ENCODE data around the gene CLDN4.
"Not testable (repeated sequence)": the region's sequence is repeated elsewhere in the genome, so short reads cannot be mapped to it uniquely, and the experiment has no call there.

Gene CLDN4

DNA sequence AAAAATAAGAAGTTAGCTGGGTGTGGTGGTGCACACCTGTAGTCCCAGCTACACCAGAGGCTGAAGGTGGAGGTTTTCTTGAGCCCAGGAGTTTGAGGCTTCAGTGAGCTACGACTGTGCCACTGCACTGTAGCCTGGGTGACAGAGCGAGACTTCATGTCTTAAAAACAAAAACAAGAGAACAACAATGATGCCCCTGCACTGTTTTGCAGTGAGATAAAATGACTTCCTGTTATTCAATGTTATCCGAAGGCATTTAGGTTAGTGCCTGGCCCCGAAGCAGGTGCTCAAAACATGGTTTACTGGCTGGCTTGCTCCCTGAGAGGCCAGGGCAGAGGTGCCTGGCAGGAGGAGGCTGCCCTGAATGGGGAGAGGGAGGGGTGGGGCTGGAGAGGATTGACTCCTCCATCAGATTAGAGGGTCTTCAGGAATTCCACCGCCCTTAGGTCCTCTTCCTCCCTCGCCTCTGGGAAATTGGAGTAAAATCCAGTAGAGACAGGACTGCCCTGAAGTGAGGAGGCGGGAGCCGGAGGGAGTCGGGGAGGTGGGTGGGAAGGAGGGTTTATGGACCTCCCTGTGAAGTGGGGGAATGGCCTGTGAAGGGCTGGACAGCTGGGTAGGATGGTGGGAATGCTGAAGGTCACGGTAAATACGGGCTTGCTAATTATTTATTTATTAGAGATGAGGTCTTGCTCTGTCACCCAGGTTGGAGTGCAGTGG is 6.8 kb upstream of the CLDN4 start:
- no peak for DNase-seq

DNA sequence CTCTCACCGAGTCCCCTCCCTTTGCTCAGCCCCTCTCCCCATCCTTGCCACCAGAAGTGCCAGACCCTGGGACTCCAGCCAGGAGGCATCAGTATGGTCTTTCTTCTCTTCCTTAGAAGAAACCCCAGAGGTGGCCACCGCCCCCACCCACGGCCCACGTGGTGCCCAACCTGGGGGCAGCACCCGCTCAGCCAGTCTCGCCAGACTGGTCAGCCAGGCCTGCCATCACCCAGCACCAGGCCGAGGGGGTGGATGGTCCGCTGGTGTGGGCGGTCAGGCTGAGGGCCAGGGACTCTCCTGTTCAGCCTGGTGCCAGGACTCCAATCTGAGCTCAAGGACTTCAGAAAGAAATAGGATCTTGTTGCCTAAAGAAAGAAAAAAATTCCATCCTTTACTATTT is 5.8 kb upstream of the CLDN4 start:
- DNase-seq = no peak

- peak in 1 of 2 experiments; percentile 57 for DNase-seq
Observed at GRCh38 chr7:73827567-73828106, 3.2 kb upstream of the CLDN4 start.

DNA sequence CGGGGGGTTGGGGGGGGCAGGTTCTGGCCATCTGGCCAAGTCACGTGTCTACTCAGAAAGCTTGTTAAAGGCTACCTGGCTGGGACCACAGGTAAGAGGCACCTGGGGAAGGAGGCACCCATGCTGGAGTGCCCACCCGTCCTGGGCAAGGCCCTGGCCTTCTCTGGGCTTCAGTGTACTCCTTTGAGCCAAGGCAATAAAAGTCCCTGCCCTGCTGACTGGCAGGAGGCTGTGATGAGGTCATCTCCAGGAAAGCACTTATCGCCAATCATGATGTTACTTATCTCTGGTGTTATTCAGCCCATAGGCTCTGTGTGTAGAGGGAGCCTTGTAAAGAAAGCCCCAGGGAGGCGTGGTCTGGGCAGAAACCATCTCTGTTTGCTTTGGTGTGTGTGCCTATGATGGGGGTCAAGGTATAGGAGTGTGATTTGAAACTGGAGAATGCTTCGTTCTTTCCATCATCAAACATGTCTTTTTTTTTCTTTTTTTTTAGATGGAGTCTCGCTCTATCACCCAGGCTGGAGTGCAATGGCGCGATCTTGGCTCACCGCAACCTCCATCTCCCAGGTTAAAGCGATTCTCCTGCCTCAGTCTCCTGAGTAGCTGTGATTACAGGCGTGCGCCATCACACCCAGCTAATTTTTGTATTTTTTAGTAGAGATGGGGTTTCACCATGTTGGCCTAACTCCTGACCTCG is 2.5 kb upstream of the CLDN4 start:
- DNase-seq = peak; percentile 32 to 80

DNA sequence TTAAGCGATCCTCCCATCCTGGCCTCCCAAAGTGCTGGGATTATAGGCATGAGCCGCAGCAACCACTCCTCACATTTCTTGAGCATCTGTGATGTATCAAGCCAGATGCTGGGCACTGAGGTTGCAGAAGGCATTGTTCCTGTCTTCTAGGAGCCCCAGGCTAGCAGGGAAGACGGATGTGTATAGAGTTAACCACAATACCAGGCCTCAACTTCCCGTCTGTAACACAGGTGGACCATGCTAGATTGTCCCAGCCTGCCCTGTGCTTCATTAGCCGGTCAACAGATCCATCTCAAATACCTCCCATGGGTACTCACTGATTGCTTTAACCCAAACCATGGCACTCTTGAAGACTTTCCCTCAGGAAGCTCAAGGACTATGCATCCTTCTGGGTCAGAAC is 1.8 kb upstream of the CLDN4 start:
- no peak for DNase-seq

DNA sequence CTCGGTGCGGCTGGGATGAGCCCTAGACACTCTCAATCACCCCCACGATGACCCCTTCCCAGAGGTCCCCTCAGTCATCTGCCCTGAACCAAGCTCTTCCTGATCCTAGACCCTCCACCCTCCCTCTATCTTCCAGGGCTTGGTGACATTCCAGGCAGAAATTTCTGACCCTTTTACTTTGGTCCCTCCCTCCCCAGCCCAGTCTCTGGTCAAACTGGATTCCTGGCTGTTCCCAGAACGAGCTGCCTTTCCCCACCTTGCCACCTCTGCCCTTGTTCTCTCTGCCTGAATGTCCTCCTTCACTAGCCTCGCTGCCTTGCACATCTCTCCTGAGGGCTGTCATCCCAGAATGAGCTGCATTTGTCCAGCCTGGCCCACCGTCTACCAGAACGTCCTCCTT is 1.3 kb upstream of the CLDN4 start:
- no peak for DNase-seq

DNA sequence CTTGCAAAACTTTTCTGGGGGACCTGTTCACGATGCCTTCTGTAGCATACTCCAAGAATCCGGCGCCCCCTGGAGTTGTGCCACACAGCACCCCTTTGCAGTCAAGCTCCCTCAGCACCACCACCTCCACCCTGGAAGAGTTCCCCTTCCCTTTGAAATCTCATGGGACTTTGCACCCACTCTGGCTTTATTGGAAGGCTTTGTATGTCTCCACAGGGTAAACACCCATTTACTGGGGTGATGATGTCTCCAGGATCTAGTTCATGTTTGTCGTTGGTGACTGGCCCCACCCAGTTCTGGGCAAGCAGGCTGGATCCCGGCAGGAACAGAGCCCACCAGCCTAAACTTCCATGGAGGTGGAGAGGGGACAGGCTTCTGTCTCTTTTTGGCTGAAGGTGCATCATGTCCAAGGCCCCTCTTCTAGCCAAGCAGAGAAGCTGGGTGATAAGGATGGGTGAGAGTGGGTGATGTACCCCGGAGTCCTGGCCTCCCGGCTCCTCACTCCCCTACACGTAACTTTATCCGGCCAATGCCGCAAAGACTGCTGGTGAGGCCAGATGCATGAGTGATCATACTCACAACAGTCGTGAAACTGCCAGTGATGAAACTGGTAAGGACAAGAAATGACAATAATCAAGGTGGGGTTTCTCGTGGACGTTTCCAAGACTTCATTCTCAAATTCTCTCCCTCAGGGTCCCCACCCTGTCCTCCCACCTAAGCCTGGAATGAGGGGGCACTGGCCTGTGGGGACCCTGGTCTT is 695 bp upstream of the CLDN4 start:
- no peak for DNase-seq

DNA sequence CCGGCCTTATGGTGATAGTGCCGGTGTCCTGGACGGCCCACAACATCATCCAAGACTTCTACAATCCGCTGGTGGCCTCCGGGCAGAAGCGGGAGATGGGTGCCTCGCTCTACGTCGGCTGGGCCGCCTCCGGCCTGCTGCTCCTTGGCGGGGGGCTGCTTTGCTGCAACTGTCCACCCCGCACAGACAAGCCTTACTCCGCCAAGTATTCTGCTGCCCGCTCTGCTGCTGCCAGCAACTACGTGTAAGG is 713 bp downstream of the CLDN4 start:
- DNase-seq = no peak

GRCh38 chr7:73831834-73832651 is 1.2 kb downstream of the CLDN4 start:
- no peak for DNase-seq

- no peak for DNase-seq
Observed at GRCh38 chr7:73832806-73833205, 2.0 kb downstream of the CLDN4 start.

DNA sequence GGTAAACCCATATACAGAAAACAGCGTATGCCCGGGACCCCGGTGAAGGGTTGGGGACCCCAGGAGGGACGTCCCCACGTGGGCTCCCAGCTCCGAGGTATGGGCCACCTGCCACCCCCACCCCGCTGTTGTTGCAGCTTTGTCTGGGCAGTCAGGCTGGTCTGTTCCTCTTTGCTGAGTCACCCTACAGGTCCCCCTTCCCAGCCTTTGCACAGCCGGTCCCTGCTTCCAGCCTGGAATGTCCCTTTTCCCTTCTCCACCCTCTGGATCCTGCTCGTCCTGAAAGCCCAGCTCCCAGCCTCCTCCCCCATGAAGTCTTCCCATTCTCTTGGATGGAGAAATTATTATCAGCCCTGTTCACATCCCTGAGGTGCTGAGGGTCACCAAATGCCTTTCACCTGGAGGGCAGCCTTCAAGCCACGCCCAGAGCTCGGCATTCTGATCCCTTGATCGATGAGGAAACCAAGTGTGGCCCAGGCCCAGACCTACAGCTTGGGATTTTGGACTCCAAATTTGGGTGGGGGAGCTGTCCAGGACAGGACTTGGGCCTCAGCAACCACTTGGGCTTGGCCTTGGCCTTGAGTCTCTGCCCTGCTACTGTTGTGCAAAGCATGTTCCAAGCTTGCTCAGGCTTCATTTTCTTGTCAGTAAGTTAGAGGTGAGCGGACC is 2.6 kb downstream of the CLDN4 start:
- no peak for DNase-seq

GRCh38 chr7:73834626-73835191 is 3.9 kb downstream of the CLDN4 start:
- DNase-seq = no peak

DNA sequence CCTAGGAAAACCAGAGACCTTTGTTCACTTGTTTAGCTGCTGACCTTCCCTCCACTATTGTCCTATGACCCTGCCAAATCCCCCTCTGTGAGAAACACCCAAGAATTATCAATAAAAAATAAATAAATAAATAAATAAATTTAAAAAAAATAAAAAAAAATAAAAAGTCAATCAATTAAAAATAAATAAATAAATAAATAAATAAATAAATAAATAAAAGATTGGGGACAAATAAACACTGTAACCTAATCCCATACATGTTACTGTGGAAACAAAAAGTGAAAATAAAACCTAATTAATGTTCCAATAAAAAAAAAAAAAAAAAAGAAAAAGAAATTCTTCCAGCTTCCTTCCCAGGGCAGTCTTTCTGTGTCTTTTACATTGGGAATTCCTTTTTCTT is 6.4 kb downstream of the CLDN4 start:
- DNase-seq = not testable (repeated sequence)

DNA sequence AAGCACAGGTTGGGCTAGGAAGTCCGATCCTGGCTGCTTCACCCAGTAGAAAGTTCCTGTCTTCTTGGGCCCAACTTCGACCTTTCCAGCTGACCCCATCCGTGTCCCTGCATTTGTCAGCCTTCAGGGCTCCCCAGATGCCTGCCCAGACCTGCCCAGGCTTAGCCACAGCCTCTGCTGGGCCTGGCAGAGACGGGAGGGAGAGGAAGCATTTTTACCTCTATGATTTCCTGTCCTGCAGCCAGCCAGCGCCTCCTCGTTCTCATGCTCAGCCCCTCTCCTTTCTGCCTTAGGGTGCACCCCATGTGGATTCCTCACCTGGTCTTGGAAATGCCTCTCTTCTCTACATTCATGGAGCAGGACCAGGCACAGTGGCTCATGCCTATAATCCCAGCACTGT is 7.8 kb downstream of the CLDN4 start:
- no peak for DNase-seq

DNA sequence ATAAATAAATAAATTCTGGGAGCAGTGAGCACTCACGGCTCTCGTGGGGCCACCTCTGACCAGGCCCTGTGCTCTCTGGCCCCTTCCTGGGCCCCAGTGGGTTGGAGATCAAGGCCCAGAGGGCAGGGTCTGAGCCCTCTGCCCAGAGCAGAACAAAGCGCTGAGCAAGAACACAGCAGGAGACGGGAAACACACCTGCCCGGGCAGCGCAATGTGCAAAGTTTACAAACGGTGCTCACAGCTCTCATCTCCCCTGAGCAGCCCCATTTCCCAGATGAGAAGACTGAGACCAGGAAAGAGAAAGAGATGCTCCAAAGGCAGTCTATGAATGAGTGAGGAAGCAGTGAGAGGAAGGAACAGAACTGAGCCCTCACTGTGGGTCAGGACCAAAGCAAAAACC is 8.5 kb downstream of the CLDN4 start:
- DNase-seq = no peak

GRCh38 chr7:73839743-73840714 is 9.2 kb downstream of the CLDN4 start:
- DNase-seq = no peak

- DNase-seq = no peak
Observed at GRCh38 chr7:73840715-73841379, 10.1 kb downstream of the CLDN4 start.

DNA sequence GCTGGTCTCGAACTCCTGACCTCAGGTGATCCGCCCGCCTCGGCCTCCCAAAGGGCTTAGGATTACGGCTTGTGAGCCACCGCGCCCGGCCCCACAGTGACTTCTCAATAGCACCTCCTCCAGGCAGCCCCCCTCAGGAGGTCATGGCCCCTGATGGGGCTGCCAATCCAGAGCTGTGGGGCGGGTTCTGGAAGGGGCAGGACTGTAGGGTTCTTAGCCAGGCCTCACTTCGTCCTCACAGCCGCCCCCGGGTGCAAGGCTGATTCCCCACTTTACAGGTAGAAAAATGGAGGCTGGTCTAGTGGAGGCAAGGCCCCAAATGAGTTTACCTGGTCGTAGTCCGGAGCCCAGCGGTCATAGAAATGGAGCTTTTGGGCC is 10.9 kb downstream of the CLDN4 start:
- peak; percentile 39 to 60 for DNase-seq

GRCh38 chr7:73842067-73842976 is 11.5 kb downstream of the CLDN4 start, which contains the start of gene METTL27:
Gene METTL27 (minus strand): TSS chr7:73842516. CDS start chr7:73842140, 376 bp downstream.
- DNase-seq = peak; percentile 84 to 92

All from SW 1271 (cell line).